Ovary (tissue), 3 donors: ENCODE data around the gene PTPRN2.

ENCODE experiments used
- CTCF ChIP-seq, 3 donors: fragments of 450-650 bp in 2 of 3; fragments of 200-600 bp in 1 of 3; IDR thresholded peaks; one replicate each; pipeline versions ENCODE4 v1.5.1 to v1.8.0; 2016 to 2022; ENCODE audit warnings: antibody characterized with exemption in 3 of 3, mild to moderate bottlenecking in 1 of 3
- EP300 ChIP-seq: sonication (generic); formaldehyde crosslinking; IDR thresholded peaks from one replicate; pipeline ENCODE4 v1.6.1; 2017; ENCODE audit warnings: antibody characterized with exemption
- POLR2A ChIP-seq: fragments of 450-650 bp; IDR thresholded peaks from one replicate; pipeline ENCODE4 v1.6.1; 2017; ENCODE audit warnings: antibody characterized with exemption, mild to moderate bottlenecking, moderate library complexity
- donor health status: DM: no; HTN: no; CAD: no.

- TF ChIP-seq CTCF (IDR thresholded peaks at IDR 0.05) (no peak), POLR2A (no peak), EP300 (no peak)
These were observed 307.8 kb downstream of the PTPRN2 start for GRCh38 chr7:158279539-158280447.
